ENCODE measurements around the gene TMEM200B.

DNA sequence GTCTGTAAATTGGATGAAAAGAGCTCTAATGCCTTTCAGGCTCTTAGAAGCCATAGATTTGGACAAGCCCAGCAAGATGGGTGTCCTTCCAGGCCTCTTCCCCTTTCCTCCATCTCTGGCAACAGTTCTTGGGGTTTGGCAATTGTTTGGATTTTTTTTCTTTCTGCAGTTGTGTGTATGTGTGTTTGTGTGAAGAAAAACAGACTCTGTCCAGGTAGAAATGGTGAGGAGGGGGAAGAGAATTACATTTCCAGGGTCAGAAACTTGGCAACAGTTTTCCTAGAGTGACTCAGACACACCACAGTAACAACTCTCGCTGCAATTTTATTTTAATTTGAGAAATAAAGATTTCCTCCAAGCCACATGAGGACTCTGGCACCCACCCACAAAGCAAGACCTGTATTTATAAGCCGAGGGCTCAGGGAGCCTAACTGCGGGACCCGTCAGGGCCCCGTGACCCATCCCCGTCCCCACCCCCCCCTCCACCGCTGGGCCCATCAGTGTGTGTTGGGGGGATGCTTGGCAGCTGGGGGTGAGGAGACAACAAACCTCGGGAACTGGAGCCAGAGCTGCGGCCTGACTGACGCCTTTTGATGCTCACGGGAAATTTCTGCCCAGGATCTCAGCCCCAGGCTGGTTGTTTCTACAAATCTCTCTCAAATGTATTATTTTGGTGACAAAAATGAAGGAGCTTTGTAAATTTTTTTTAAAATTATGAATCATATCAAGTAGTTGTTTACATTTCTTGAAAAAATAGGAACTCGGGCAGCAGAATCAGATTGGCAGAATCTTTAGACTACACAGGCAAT, 4.4 kb downstream of the TMEM200B start:
- TF ChIP-seq, protein P1, sequence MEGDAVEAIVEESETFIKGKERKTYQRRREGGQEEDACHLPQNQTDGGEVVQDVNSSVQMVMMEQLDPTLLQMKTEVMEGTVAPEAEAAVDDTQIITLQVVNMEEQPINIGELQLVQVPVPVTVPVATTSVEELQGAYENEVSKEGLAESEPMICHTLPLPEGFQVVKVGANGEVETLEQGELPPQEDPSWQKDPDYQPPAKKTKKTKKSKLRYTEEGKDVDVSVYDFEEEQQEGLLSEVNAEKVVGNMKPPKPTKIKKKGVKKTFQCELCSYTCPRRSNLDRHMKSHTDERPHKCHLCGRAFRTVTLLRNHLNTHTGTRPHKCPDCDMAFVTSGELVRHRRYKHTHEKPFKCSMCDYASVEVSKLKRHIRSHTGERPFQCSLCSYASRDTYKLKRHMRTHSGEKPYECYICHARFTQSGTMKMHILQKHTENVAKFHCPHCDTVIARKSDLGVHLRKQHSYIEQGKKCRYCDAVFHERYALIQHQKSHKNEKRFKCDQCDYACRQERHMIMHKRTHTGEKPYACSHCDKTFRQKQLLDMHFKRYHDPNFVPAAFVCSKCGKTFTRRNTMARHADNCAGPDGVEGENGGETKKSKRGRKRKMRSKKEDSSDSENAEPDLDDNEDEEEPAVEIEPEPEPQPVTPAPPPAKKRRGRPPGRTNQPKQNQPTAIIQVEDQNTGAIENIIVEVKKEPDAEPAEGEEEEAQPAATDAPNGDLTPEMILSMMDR (IDR thresholded peaks at IDR 0.05) = no peak
- TF ChIP-seq POLR2A (IDR thresholded peaks at IDR 0.05) = no peak
